Measurements from ENCODE around the gene RIMS1. TPM values are rescaled to one million over a fixed set of nuclear protein-coding genes. Genes with fewer than 3 reads are reported as not detected.
"Not testable (repeated sequence)": the region's sequence is repeated elsewhere in the genome, so short reads cannot be mapped to it uniquely, and the experiment has no call there.

The RIMS1 gene
- total RNA-seq, 4 donors from 2014 or later, result 0.54 to 5.0 TPM; not detected in 2

DNA sequence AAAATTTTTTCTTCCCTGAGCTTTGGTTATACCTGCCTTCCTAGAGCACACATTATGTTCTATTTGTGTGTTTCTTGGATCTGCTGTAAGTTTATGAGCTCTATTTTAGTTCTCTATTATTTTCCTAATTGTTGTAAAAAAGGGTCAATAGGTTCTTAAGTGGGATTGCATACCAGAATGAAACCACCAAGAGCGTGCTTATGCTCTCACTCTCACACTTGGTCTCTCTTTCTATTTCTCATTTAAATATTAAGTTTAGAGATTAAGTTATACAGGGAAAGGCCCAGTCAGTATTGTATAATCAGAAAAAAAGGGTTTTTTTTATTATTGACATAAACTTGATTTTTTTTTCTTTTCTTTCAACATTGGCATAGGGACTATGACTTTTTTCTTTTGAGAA lies 96.8 kb downstream of the RIMS1 start:
- TF ChIP-seq POLR2A (IDR thresholded peaks at IDR 0.05), result no peak
- TF ChIP-seq, protein P1, sequence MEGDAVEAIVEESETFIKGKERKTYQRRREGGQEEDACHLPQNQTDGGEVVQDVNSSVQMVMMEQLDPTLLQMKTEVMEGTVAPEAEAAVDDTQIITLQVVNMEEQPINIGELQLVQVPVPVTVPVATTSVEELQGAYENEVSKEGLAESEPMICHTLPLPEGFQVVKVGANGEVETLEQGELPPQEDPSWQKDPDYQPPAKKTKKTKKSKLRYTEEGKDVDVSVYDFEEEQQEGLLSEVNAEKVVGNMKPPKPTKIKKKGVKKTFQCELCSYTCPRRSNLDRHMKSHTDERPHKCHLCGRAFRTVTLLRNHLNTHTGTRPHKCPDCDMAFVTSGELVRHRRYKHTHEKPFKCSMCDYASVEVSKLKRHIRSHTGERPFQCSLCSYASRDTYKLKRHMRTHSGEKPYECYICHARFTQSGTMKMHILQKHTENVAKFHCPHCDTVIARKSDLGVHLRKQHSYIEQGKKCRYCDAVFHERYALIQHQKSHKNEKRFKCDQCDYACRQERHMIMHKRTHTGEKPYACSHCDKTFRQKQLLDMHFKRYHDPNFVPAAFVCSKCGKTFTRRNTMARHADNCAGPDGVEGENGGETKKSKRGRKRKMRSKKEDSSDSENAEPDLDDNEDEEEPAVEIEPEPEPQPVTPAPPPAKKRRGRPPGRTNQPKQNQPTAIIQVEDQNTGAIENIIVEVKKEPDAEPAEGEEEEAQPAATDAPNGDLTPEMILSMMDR (IDR thresholded peaks at IDR 0.05), result no peak
- Histone ChIP-seq H3K36me3 (no peaks in the 10 kb centered on the region), H3K9me3 (no peaks in the 10 kb centered on the region), H3K4me3 (no peak overlapping the region), H3K27ac (no peak overlapping the region), H3K27me3 (no peaks in the 10 kb centered on the region), H3K4me1 (no peaks in the 10 kb centered on the region)
- no peak for DNase-seq

DNA sequence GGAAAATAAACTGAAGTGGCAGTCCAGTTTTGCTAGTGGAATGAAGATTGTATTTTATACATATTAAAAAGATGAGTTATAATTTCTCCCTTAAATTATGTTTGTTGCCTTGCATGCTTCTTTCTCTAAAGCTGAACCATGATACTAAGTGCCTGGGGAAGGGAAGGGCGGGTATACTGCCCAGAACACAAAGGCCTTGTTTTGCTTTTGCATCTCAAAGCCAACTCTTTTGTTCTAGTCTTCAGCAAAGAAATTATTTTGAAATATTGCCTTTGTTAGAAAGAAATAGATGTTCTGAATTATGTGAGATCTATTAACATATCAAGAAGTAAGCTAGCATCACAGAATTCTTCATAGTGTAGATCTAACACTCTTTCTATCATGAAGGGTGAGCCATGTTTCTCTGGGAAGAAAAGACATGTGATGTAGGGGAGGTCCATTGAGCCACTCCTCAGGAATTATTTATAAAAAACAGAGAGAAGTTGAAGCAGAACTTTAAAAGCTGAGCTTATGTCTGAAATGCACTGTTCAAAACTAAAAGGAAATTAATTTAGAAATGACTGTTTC lies 108.4 kb downstream of the RIMS1 start:
- Histone ChIP-seq H3K4me3 (no peak overlapping the region), H3K4me1 (no peaks in the 10 kb centered on the region), H3K36me3 (no peaks in the 10 kb centered on the region), H3K9me3 (no peaks in the 10 kb centered on the region), H3K27ac (no peak overlapping the region), H3K27me3 (no peaks in the 10 kb centered on the region)
- no peak for DNase-seq
- TF ChIP-seq POLR2A (IDR thresholded peaks at IDR 0.05), result no peak
- TF ChIP-seq, protein P1 (IDR thresholded peaks at IDR 0.05), result no peak

DNA sequence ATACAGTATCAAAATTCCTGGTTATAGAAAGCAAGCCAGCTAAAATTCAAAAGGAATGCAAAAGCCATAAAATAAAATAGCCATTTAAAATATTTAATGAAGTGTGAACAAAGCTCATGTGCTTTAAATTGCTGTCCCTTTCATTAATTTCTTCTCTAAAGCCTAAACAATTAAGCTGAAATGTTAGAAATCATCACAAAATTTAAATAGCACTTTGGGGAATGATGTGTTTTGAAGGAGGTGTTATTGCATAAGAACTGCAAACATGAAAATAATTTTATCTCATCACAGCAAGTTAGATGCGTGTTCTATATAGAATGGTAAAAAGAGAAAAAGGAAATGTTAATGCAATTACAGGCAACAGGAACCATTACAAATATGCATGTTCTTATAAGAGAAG lies 111.0 kb downstream of the RIMS1 start:
- H3K36me3 ChIP-seq, result no peaks in the 10 kb centered on the region
- no peaks in the 10 kb centered on the region for H3K27me3 ChIP-seq
- no peaks in the 10 kb centered on the region for H3K4me1 ChIP-seq
- no peaks in the 10 kb centered on the region for H3K9me3 ChIP-seq
- no peak for TF ChIP-seq POLR2A (IDR thresholded peaks at IDR 0.05)
- TF ChIP-seq, protein P1 (IDR thresholded peaks at IDR 0.05), result no peak
- DNase-seq, result no peak
- no peak overlapping the region for H3K4me3 ChIP-seq
- no peak overlapping the region for H3K27ac ChIP-seq

DNA sequence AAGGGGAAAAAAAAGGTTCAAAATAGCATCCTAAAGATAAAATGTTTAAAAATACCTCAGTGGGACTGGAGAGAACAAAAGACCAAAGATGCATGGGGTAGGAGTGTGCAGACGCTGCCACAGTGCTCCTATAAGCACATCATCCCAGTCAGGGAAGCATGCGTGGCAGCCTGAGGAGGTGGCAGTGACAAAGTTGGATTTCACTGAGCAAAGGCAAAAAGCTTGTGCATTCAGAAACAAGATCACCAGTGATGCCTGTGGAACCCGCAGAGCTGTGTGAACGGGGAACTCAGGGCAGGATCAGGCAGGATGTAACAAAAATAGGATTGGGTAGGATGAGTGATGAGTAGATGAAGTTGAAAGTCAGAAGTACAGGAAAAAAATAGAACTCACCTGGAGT lies 116.1 kb downstream of the RIMS1 start:
- no peaks in the 10 kb centered on the region for H3K27me3 ChIP-seq
- H3K27ac ChIP-seq, result no peak overlapping the region
- no peaks in the 10 kb centered on the region for H3K4me1 ChIP-seq
- no peaks in the 10 kb centered on the region for H3K9me3 ChIP-seq
- no peak overlapping the region for H3K4me3 ChIP-seq
- no peak for DNase-seq
- no peak for TF ChIP-seq POLR2A (IDR thresholded peaks at IDR 0.05)
- TF ChIP-seq, protein P1 (IDR thresholded peaks at IDR 0.05), result no peak
- no peaks in the 10 kb centered on the region for H3K36me3 ChIP-seq

DNA sequence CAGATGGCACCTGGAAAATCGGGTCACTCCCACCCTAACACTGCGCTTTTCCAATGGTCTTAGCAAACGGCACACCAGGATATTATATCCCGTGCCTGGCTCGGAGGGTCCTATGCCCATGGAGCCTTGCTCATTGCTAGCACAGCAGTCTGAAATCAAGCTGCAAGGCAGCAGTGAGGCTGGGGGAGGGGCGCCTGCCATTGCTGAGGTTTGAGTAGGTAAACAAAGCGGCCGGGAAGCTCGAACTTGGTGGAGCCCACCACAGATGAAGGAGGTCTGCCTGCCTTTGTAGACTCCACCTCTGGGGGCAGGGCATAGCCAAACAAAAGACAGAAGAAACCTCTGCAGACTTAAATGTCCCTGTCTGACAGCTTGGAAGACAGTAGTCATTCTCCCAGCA lies 120.2 kb downstream of the RIMS1 start:
- not testable (repeated sequence) for H3K27ac ChIP-seq, H3K4me1 ChIP-seq, H3K4me3 ChIP-seq, H3K9me3 ChIP-seq, H3K36me3 ChIP-seq, H3K27me3 ChIP-seq, DNase-seq

DNA sequence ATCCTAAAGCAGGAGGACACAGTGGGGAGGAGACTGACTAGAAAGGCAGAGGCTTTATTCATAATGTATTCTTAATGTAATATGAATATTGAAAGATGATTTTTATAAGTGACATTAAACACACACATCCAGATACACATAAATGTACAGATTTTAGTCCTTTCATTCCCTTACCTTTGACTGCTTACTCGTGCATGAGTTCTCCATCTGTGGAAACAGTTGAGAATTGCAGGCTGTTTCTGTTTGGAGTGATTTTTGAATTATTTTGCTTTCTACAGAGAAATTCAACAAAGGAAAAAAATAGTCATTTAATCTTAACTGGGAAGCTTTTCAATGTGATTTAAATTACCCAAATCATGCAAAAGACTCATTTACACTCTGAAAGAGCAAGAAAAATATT lies 136.5 kb downstream of the RIMS1 start:
- H3K9me3 ChIP-seq, result no peaks in the 10 kb centered on the region
- H3K4me1 ChIP-seq, result no peaks in the 10 kb centered on the region
- no peaks in the 10 kb centered on the region for H3K27me3 ChIP-seq
- no peak overlapping the region for H3K27ac ChIP-seq
- no peaks in the 10 kb centered on the region for H3K36me3 ChIP-seq
- H3K4me3 ChIP-seq, result no peak overlapping the region
- DNase-seq, result no peak
- TF ChIP-seq, protein P1 (IDR thresholded peaks at IDR 0.05), result no peak
- TF ChIP-seq POLR2A (IDR thresholded peaks at IDR 0.05), result no peak
